Measurements from ENCODE around the gene PCSK4.
"Not testable (repeated sequence)": the region's sequence is repeated elsewhere in the genome, so short reads cannot be mapped to it uniquely, and the experiment has no call there.

DNA sequence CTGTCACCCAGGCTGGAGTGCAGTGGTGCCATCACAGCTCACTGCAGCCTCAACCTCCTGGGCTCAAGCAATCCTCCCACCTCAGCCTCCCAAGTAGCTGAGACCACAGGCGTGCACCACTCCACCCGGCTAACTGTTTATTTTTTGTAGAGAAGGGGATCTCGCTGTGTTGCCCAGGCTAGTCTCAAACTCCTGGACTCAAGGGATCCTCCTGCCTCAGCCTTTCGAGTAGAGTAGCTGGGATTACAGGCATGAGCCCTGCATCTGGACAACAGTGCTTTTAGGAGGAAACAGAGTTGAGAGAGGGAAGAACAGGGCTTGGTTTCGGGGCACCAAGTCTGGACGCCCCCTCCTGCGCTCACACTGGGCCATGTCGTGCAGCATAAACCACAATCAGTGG lies 29.7 kb upstream of the PCSK4 start:
- TF ChIP-seq, protein P1, sequence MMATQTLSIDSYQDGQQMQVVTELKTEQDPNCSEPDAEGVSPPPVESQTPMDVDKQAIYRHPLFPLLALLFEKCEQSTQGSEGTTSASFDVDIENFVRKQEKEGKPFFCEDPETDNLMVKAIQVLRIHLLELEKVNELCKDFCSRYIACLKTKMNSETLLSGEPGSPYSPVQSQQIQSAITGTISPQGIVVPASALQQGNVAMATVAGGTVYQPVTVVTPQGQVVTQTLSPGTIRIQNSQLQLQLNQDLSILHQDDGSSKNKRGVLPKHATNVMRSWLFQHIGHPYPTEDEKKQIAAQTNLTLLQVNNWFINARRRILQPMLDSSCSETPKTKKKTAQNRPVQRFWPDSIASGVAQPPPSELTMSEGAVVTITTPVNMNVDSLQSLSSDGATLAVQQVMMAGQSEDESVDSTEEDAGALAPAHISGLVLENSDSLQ (IDR thresholded peaks at IDR 0.05): not testable (repeated sequence)
- TF ChIP-seq ELF4 (IDR thresholded peaks at IDR 0.05): not testable (repeated sequence)
